ENCODE measurements around the gene SOCS4.

DNA sequence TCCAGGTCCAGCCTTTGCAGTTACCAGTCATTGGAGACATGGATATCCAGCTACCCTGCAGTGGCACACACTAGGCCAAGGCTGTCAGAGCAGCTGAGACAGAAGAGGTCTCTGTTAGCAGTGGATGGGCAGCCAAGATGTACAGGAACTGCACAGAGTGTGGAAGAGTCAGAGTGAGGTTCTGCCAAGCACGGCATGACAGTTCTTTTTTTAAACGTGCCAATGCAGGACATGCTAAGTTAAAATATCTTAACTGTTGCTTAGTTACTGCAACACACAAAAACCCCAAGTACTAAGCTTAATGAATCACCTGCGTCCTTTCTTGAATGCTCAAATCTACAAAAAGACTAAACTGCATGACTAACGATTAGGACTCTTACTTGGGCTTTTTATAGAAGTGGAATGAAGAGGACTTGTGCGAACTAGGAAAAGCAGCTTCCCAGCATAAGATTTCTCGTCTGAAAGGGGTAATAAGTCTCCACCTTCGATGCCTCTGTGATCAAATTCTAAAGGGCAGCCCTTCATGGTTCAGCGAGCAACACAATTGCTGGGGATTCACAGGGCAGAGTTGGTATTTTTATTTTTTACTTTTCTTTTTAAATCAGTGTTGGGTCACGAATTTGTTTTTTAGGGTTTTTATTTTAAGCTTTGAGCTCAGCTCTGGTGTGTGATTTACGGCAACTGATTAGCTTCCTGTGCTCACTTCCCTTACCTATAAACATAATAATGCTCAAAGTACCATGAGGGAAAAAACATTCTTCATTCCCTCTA, 45.0 kb downstream of the SOCS4 start:
- no peak for TF ChIP-seq CTCF (IDR thresholded peaks at IDR 0.05; ENCODE audit: insufficient read depth, low read length, poor library complexity, severe bottlenecking)
- TF ChIP-seq EZH2phosphoT487 (conservative IDR thresholded peaks at IDR 0.05; ENCODE audit: low read length) = no peak

All from SU-DHL-6 (cell line).